GM10248 (cell line): Measurements from ENCODE around the gene SHH.

Source experiments
- CTCF ChIA-PET: fragments of 300-600 bp; sonication (Branson Sonifier 250); formaldehyde crosslinking; extraction: SDS; loops from one replicate; lab custom pipeline; 2021; ENCODE audit warnings: antibody characterized with exemption; lab: Yijun Ruan, JAX
- POLR2A ChIA-PET: fragments of 350-650 bp; sonication (Branson Sonifier 250); formaldehyde crosslinking; extraction: SDS; loops from one replicate; lab custom pipeline; 2020; ENCODE audit warnings: antibody characterized with exemption; lab: Yijun Ruan, JAX
- DNase-seq: peaks from one replicate; pipeline ENCODE4 v3.0.0; 2012; ENCODE audit errors: extremely low spot score
- CTCF ChIP-seq: IDR thresholded peaks from 2 replicates; pipeline ENCODE4 v1.5.1; 2012; ENCODE audit warnings: mild to moderate bottlenecking, low read depth; ENCODE audit errors: extremely low read depth, missing control alignments, control extremely low read depth

Gene SHH

GRCh38 chr7:155811895-155812761 lies at the start of gene SHH:
Gene SHH (minus strand): TSS chr7:155812463. CDS start chr7:155812122, 341 bp downstream.
- ChIA-PET CTCF (interaction anchor here (0.8 kb wide), 1 partner anchor 345 kb away, joined by 3 read pairs; no protein-coding TSS in a partner anchor), POLR2A (no interaction called here)
- TF ChIP-seq CTCF = no peak
- DNase-seq = no peak

- ChIA-PET POLR2A (no interaction called here), CTCF (interaction anchor here (1.4 kb wide), 1 partner anchor 10 kb away, joined by 4 read pairs; no protein-coding TSS in a partner anchor)
These were observed 49.2 kb upstream of the SHH start for GRCh38 chr7:155861480-155861868.

GRCh38 chr7:155860840-155861479 lies 48.7 kb upstream of the SHH start:
- POLR2A ChIA-PET = no interaction called here
- DNase-seq = no peak
- TF ChIP-seq CTCF = no peak
- CTCF ChIA-PET = interaction anchor here (1.4 kb wide), 1 partner anchor 9 kb away, joined by 4 read pairs; no protein-coding TSS in a partner anchor

More at GRCh38 chr7:155861480-155861868, 49.2 kb upstream of the SHH start:
- no peak for DNase-seq
- TF ChIP-seq CTCF = no peak

- CTCF ChIA-PET = interaction anchor here (1.4 kb wide), 1 partner anchor 9 kb away, joined by 4 read pairs; no protein-coding TSS in a partner anchor
- DNase-seq = no peak
- POLR2A ChIA-PET = no interaction called here
- no peak for TF ChIP-seq CTCF
These were observed 48.2 kb upstream of the SHH start for GRCh38 chr7:155860461-155860839.

GRCh38 chr7:155858521-155859061 lies 46.3 kb upstream of the SHH start:
- ChIA-PET POLR2A (no interaction called here), CTCF (no interaction called here)
- no peak for TF ChIP-seq CTCF
- DNase-seq = no peak

GRCh38 chr7:155857141-155857540 lies 44.9 kb upstream of the SHH start:
- no peak for TF ChIP-seq CTCF
- no peak for DNase-seq
- ChIA-PET POLR2A (no interaction called here), CTCF (interaction anchor here (0.9 to 1.5 kb wide), 3 partner anchors 15 to 21 kb away, joined by 3 read pairs; no protein-coding TSS in a partner anchor)
